Measurements from ENCODE around the gene CBFA2T3.

The CBFA2T3 gene

DNA sequence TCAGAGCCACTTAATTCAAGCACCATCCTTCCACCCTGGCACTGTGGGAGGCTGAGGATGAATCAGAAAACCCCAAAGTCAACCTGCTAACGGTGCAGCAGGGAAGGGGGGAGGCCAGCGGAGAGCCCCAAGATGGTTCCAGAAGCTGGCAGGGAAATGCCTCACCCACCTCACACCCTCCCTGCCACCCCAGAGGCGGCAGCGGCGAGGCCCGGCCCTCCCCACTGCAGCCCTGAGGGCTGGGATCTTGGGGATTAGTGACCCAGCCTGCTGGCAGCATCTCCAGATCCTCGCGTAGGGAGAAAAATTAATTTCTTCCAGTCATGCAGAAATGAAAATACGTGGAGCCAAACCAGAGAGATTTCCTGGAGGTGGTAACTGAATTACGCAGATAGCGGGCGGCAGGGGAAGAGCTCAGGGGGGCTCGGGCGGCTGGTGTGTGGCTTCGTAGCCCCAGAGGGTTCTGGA lies 38.2 kb downstream of the CBFA2T3 start:
- no peak for DNase-seq (ENCODE audit: low read depth)

DNA sequence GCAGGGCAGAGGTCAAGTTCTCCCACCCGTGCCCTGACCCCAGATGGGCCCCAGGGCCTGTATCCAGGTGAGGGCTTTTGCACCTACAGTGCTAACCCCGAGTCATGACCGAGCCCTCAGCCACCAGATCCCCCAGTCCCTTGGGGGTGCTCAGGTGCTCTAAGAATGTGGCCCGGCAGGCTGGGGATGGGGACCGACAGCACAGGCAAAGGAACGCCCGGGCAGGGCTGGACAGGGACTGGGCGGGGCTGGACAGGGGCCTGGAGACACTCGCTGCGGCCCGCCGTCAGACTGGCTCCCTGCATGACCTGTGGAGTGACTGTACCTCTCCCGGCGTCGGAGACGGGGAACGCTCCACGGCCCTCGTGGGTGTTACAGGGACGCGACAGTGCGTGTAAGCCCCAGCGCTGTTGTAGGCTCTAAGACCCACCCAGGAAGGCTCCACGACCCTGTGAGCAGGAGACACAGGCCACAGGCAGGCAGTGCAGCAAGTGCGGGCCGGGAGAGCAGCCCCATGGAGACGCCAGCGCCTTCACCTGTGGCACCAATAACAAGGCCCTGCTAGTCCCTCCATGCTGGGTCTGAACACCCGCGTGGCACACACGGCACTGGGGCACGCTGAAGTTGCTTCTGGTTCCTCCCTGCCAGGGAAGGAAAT lies 38.8 kb downstream of the CBFA2T3 start:
- no peak for DNase-seq (ENCODE audit: low read depth)

DNA sequence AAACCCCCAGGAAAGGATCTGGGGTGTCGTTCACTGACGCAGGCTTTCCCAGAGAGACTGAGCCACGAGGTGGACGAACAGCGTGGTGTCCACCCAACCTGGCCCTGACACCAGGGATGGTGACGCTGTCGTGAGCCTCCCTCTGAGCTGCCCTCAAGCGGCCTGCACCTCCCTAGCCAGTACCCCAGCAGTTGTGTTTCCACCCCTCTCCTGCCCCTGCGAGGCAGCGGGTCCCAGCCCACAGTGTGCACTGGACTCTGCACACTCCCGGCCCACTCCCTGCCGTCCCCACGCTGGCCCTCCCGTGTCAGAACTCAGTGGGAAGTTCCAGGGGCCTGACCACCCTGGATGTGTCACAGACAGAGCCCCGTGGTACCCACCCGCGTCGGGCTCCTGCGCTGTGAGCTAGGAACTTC lies 39.8 kb downstream of the CBFA2T3 start:
- no peak for DNase-seq (ENCODE audit: low read depth)

GRCh38 chr16:88936556-88937205 lies 40.3 kb downstream of the CBFA2T3 start:
- no peak for DNase-seq (ENCODE audit: low read depth)

GRCh38 chr16:88936008-88936555 lies 40.9 kb downstream of the CBFA2T3 start:
- DNase-seq (ENCODE audit: low read depth): no peak

GRCh38 chr16:88934066-88934667 lies 42.8 kb downstream of the CBFA2T3 start:
- no peak for DNase-seq (ENCODE audit: low read depth)

DNA sequence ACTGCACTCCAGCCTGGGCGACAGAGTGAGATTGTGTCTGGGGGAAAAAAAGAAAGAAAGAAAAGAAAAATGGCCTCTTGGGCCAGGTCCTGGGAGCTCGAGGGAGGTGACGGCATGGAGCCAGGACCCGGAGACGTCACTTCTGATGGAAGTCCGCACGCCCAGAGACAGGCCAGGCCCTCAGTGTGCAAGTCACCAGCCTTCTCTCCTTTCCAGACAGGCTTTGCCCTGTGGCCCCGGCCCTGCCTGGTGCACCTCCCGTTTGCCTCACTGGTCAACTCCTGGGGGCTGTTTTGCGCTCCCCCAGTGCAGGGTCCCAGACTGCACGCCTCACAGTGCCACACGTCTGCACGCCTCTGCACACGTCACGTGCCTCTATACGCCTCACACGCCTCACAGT lies 44.1 kb downstream of the CBFA2T3 start:
- no peak for DNase-seq (ENCODE audit: low read depth)

GRCh38 chr16:88931936-88932335 lies 45.1 kb downstream of the CBFA2T3 start:
- DNase-seq (ENCODE audit: low read depth): no peak

DNA sequence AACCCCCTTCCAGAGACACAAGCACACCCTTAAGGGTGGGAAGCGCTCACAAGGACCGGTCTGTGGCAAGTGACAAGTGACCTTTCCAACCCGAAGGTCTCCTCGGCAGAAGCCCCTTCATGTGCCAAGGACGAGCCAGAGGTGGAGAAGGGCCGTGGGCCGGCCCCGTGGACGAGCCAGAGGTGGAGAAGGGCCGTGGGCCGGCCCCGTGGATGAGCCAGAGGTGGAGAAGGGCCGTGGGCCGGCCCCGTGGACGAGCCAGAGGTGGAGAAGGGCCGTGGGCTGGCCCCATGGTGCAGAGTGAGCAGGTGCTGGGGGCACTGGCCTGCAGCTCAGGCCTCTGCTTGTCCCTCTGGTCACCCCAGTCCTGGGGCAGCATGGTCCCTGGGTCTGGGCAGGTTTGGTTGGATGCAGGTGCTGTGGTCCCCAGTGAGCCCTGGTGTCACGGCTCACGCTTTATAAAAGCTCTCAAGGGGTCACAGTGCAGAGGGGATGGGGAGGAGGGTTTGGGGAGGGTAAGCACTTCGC lies 45.6 kb downstream of the CBFA2T3 start:
- DNase-seq (ENCODE audit: low read depth): no peak

- DNase-seq (ENCODE audit: low read depth): no peak
Measured at GRCh38 chr16:88930716-88931115, 46.3 kb downstream of the CBFA2T3 start.

DNA sequence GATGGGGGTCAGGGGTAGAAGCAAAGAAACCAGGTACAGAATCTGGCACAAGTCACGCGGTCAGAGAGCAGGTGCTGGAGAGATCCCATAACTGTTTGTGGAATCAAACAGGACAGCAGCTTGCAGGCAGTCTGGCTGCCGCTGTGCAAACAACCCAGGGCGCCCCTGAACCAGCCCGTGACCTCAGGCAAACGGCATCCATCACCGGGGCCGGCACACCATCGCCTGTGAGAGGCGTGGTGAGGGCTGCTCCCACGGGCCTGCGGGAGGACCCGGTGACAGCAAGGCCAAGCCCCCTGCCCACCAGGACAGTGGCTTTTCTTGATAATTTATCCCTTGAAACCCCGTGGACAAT lies 47.9 kb downstream of the CBFA2T3 start:
- DNase-seq (ENCODE audit: low read depth): no peak

DNA sequence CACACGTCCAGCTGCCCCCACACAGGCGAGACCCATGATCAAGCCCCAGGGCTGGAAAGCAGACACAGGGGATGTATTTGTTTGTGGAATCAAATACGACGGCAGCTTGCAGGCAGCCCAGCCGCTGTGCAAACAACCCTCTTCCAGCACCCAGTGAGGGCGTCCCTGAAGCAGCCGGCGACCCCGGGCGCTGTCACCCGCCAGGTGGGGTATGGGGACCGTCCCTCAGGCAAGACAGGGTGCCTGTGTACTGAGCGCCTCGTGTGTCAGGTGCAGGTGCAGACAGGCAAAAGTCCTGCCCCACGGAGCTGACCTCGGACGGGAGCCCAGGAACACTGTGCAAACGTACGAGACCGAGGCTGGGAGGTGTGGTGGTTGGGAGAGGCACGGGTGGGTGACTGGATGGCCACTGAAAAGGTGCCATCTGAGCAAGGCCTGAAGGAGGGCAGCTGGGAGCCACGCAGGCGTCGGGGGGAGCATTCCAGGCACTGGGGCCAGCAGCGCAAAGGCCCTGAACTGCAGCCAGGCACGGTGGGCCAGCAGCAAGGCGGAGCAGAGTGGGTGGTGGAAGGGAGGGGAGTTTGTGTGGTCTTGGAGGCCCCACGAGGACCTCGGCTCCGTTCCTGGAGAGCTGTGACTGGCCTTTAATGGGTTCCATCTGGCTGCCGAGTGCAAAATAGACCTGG lies 48.5 kb downstream of the CBFA2T3 start:
- DNase-seq (ENCODE audit: low read depth): no peak

- DNase-seq (ENCODE audit: low read depth): no peak
Measured at GRCh38 chr16:88927661-88928060, 49.3 kb downstream of the CBFA2T3 start.

DNA sequence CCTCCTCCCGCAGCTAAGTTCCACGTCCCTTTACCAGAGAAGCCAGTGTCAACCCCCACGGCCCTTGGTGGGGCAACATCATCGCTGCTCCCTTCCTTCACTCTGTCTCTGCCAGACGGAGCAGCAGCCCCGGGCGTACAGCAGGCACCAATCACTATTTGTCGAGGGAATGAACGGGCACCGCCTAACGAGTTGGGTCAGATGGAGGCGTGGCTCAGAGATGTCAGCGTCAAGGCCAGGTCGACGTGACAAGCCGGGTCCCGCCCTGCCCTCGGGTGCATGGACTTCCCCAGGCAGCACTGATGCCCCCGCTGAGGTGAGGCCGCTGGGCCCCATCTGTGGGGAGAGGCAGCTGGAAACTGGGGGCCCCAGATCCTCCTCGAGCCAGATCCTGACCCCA lies 50.0 kb downstream of the CBFA2T3 start:
- DNase-seq (ENCODE audit: low read depth): no peak

GRCh38 chr16:88926374-88926990 lies 50.5 kb downstream of the CBFA2T3 start:
- no peak for DNase-seq (ENCODE audit: low read depth)

DNA sequence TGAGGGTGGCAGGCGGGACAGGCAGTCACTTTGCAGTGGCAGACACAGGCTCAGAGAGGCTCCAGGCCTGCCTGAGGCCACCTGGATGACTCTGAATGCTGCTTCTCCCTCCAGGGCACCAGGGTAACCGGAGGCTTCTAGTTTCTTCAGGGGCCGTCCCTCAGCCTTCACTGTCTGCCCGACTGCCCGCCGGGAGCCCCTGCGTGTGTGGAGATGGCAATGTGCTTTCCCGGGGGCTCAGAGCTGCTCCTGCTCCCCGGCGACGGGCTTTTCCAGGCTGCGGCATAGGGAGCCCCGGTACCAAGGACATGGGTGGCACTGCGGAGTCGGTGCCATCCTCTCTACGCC lies 51.5 kb downstream of the CBFA2T3 start:
- DNase-seq (ENCODE audit: low read depth): no peak

GRCh38 chr16:88924834-88925539 lies 52.0 kb downstream of the CBFA2T3 start:
- no peak for DNase-seq (ENCODE audit: low read depth)

DNA sequence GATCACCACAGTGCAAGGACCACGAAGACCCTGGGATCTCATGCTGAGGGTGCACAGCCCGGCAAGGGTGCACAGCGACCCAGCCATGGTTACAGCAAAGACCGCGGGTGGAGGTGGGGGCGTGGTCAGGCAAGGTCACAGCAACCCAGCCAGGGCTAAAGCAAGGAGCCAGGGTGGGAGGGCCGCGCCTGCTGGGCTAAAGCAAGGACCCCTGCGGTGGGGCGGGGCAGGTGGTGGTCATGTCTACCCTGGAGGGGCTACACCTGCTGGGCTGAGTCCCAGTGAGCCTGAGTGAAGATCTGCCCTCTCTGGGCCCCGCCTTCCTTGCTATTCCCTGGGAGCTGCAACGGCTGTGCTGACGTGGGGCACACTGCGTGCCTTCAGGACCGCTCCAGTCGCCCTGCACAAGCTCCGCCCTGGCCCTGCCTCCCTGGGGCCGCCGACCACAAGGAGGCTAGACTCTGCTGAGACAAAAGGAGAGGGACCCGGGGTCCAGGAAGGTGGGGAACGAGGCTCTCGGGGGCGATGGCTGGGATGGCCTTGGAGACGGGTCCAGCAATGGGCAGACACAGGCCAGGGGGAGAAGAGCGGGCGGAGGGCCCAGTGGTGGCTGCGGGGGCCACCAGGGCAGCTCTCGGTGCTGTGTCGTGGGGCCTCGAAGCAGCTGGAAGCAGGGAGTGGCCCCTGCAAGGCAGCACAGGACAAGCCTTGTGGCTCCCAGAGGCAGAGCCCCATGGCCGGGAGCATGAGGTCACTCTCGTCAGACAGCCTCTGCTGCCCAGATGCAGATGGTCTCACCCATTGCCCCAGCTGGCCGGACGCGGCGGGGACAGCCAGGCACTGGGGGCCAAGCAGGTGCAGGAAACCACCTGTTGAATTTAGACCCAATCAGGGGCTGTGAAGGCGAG lies 52.8 kb downstream of the CBFA2T3 start:
- DNase-seq (ENCODE audit: low read depth): no peak

DNA sequence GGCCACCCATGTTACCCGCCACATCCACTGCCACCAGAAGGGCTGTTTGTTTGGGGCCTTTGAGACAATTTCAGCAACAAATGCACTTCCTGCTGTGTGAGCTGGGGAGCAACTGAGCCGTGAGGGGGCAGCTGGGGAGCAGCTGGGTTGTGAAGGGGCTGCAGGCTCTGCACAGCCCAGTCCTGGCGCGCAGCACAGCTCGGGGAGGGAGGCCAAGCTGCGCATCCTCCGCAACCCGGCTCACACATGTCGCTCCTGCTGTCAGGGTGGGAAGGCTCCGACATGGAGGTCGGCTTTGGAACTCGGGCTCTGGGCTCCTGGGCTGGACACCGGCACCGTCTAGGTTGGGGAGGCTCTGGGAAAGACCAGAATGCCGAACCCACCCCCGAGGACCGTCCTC lies 53.6 kb downstream of the CBFA2T3 start:
- DNase-seq (ENCODE audit: low read depth): no peak

- DNase-seq (ENCODE audit: low read depth): no peak
Measured at GRCh38 chr16:88922826-88923410, 54.1 kb downstream of the CBFA2T3 start.
